Activated CD8-positive, alpha-beta T cell treated with anti-CD3 and anti-CD28 coated beads for 36 hours (primary cell): Measurements from ENCODE around the gene GALNTL6. TPM values are rescaled to one million over a fixed set of nuclear protein-coding genes. Genes with fewer than 3 reads are reported as not detected.

Experiments
- ATAC-seq: fragments of 200-7000 bp; cut with Tn5 transposase; one replicate; pipeline ENCODE4 v1.10.0; 2021; ENCODE audit warnings: mild to moderate bottlenecking, moderate library complexity
- CTCF ChIA-PET: fragments of 350-600 bp; sonication (Branson Sonifier 250); formaldehyde crosslinking; loops from one replicate; lab custom pipeline; 2021; ENCODE audit warnings: antibody characterized with exemption; lab: Charles Lee
- POLR2A ChIA-PET: fragments of 350-600 bp; sonication (Branson Sonifier 250); formaldehyde crosslinking; loops from one replicate; lab custom pipeline; 2021; ENCODE audit warnings: antibody characterized with exemption; lab: Charles Lee
- DNase-seq: peaks from one replicate; pipeline ENCODE4 v3.0.0-alpha.2; 2020
- H3K27ac Mint-ChIP-seq: one replicate; pipeline ENCODE4 v1.8.0; 2021; ENCODE audit warnings: mild to moderate bottlenecking, mixed read lengths
- H3K27me3 Mint-ChIP-seq: one replicate; pipeline ENCODE4 v1.8.0; 2021; ENCODE audit warnings: mixed read lengths
- H3K36me3 Mint-ChIP-seq: one replicate; pipeline ENCODE4 v1.8.0; 2021; ENCODE audit warnings: low read depth, mixed read lengths
- H3K4me1 Mint-ChIP-seq: one replicate; pipeline ENCODE4 v1.8.0; 2021; ENCODE audit warnings: low read depth, mixed read lengths
- H3K4me3 Mint-ChIP-seq: one replicate; pipeline ENCODE4 v1.8.0; 2021; ENCODE audit warnings: mild to moderate bottlenecking, moderate library complexity, mixed read lengths
- H3K9me3 Mint-ChIP-seq: one replicate; pipeline ENCODE4 v1.8.0; 2021; ENCODE audit warnings: mixed read lengths
- intact Hi-C: fragments of 100-400 bp; cut with micrococcal nuclease; formaldehyde crosslinking; loops from one replicate; pipeline ENCODE4 v1.10.0; 2022
- total RNA-seq, 2 experiments: library from RNA; stranded (reverse); gene quantifications; one replicate each; pipeline ENCODE4 v1.2.3, GENCODE V29; 2021
- TF ChIP-seq, protein P1 (sequence below): fragments of 200-600 bp; IDR thresholded peaks from one replicate; pipeline ENCODE4 v1.8.0; 2022; ENCODE audit warnings: antibody characterized with exemption, mild to moderate bottlenecking

GALNTL6 gene
- total RNA-seq, 2 experiments from 2014 or later = not detected

- Mint-ChIP-seq H3K4me3 (no peak overlapping the region), H3K27ac (no peak overlapping the region), H3K27me3 (no peaks in the 10 kb centered on the region), H3K9me3 (peaks cover 7% of the 10 kb centered on the region), H3K36me3 (no peaks in the 10 kb centered on the region), H3K4me1 (no peaks in the 10 kb centered on the region)
- DNase-seq (no peak), ATAC-seq (no peak)
- intact Hi-C loops = no loop called here
- ChIA-PET POLR2A (no interaction called here), CTCF (no interaction called here)
- TF ChIP-seq, protein P1, sequence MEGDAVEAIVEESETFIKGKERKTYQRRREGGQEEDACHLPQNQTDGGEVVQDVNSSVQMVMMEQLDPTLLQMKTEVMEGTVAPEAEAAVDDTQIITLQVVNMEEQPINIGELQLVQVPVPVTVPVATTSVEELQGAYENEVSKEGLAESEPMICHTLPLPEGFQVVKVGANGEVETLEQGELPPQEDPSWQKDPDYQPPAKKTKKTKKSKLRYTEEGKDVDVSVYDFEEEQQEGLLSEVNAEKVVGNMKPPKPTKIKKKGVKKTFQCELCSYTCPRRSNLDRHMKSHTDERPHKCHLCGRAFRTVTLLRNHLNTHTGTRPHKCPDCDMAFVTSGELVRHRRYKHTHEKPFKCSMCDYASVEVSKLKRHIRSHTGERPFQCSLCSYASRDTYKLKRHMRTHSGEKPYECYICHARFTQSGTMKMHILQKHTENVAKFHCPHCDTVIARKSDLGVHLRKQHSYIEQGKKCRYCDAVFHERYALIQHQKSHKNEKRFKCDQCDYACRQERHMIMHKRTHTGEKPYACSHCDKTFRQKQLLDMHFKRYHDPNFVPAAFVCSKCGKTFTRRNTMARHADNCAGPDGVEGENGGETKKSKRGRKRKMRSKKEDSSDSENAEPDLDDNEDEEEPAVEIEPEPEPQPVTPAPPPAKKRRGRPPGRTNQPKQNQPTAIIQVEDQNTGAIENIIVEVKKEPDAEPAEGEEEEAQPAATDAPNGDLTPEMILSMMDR = no peak
These were observed 566.6 kb downstream of the GALNTL6 start for GRCh38 chr4:172379834-172380233.

DNA sequence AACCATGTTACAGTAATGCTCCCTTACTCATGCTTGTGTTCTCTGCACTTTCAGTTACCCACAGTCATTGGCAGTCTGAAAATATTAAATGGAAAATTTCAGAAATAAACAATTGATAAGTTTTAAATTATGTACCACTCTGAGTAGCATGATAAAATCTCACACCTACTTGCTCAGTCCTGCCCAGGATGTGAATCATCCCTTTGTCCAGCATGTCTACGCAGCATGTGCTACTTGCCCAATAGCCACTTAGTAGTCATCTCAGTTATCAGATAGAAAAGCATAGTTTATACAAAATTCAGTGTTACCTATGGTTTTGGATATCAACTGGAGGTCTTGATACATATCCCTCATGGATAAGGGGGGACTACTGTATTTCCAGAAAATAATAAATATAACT is 577.1 kb downstream of the GALNTL6 start:
- H3K4me1 Mint-ChIP-seq = no peaks in the 10 kb centered on the region
- POLR2A ChIA-PET = interaction anchor here (0.6 kb wide), 1 partner anchor 1002 kb away, joined by 3 read pairs; no protein-coding TSS in a partner anchor

GRCh38 chr4:172392741-172393140 is 579.5 kb downstream of the GALNTL6 start:
- no peaks in the 10 kb centered on the region for H3K9me3 Mint-ChIP-seq
- no peaks in the 10 kb centered on the region for H3K36me3 Mint-ChIP-seq
- POLR2A ChIA-PET = no interaction called here
- no peak overlapping the region for H3K27ac Mint-ChIP-seq
- intact Hi-C loops = no loop called here
- H3K27me3 Mint-ChIP-seq = no peaks in the 10 kb centered on the region
- CTCF ChIA-PET = no interaction called here
- ATAC-seq (no peak), DNase-seq (no peak)
- no peaks in the 10 kb centered on the region for H3K4me1 Mint-ChIP-seq
- no peak overlapping the region for H3K4me3 Mint-ChIP-seq
- TF ChIP-seq, protein P1 = no peak

More for the DNA sequence above, 577.1 kb downstream of the GALNTL6 start:
- H3K9me3 Mint-ChIP-seq = no peaks in the 10 kb centered on the region
- TF ChIP-seq, protein P1 = no peak
- CTCF ChIA-PET = no interaction called here
- no peaks in the 10 kb centered on the region for H3K27me3 Mint-ChIP-seq
- ATAC-seq (no peak), DNase-seq (no peak)
- no peak overlapping the region for H3K4me3 Mint-ChIP-seq
- H3K27ac Mint-ChIP-seq = no peak overlapping the region
- intact Hi-C loops = no loop called here
- no peaks in the 10 kb centered on the region for H3K36me3 Mint-ChIP-seq

DNA sequence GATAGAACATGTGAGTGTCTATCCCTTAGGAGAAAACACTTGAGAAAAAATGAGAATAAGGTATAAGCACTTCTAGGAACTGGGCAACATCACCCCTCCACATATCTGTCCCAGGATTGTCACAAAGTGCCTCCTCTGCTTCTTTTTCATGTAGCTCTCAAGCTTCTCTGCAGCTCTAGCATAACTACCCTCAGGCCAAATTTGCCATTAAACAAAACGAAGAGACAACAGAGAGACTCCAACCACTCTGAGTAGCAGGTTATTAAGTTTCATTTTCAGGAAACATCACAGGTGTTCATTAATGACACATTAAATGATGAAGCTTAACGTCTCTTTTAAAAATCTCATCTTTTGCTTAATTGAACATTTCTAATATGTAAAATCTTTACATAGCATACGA is 580.0 kb downstream of the GALNTL6 start:
- ChIA-PET POLR2A (no interaction called here), CTCF (no interaction called here)
- TF ChIP-seq, protein P1 = no peak
- ATAC-seq (no peak), DNase-seq (no peak)
- intact Hi-C loops = no loop called here
- no peaks in the 10 kb centered on the region for H3K4me1 Mint-ChIP-seq
- no peaks in the 10 kb centered on the region for H3K27me3 Mint-ChIP-seq
- no peak overlapping the region for H3K27ac Mint-ChIP-seq
- no peaks in the 10 kb centered on the region for H3K9me3 Mint-ChIP-seq
- no peaks in the 10 kb centered on the region for H3K36me3 Mint-ChIP-seq
- no peak overlapping the region for H3K4me3 Mint-ChIP-seq

DNA sequence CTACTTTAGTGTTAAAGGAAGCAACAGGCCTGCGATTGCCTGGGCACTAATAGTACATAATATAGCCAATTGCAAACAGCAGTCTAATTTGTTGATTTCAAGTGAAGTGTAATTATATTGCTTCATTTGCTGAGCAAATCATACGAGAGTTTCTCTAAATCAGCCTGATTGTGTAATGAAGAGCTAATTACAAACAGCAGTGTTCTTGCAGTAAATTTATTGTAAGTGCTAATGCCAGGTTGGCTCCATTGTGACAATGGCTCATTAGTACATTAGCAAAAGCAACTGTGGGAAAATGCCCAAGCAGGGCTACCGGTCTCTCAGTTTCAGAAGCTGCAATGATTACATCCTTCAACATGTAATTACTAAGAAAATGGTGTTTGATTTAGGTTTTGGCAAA is 591.5 kb downstream of the GALNTL6 start:
- CTCF ChIA-PET = no interaction called here
- H3K27ac Mint-ChIP-seq = no peak overlapping the region
- ATAC-seq = no peak
- H3K9me3 Mint-ChIP-seq = no peaks in the 10 kb centered on the region
- TF ChIP-seq, protein P1 = no peak
- intact Hi-C loops = no loop called here
- POLR2A ChIA-PET = no interaction called here
- no peak for DNase-seq
- no peaks in the 10 kb centered on the region for H3K36me3 Mint-ChIP-seq
- H3K27me3 Mint-ChIP-seq = no peaks in the 10 kb centered on the region
- H3K4me1 Mint-ChIP-seq = no peaks in the 10 kb centered on the region
- H3K4me3 Mint-ChIP-seq = no peak overlapping the region
